ENCODE measurements around the gene NAB1.

GRCh38 chr2:190646780-190647522 lies 1.9 kb upstream of the NAB1 start:
- no peak for TF ChIP-seq POLR2AphosphoS5 (IDR thresholded peaks at IDR 0.05; ENCODE audit: low read depth)
- no peak for TF ChIP-seq CTCF (IDR thresholded peaks at IDR 0.05; ENCODE audit: insufficient read depth, low read length)
- no peak for TF ChIP-seq SPI1 (IDR thresholded peaks at IDR 0.05; ENCODE audit: borderline replicate concordance, low read depth)
- TF ChIP-seq GABPA (IDR thresholded peaks at IDR 0.05; ENCODE audit: low read depth), result no peak

All from HL-60 (cell line).